ENCODE measurements around the gene ADTRP.
"Not testable (repeated sequence)": the region's sequence is repeated elsewhere in the genome, so short reads cannot be mapped to it uniquely, and the experiment has no call there.

The ADTRP gene

DNA sequence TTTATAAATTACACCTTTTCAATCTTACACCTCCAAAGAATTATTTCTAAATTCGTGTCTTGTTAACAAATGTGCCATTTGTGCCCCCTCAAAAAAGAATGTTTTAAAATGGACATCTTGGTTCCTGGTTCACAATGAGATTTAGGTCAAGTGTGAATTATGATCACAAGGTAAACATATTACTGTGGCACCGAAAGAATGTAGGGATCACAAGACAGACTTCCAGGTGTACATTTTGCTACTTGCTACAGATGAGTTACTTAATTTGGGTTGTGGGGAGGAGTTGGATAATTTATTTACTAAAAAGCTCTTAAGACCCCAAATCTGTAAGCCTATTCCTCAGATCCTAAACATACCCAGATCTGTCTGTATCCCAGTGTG is 25.0 kb upstream of the ADTRP start:
- DNase-seq (ENCODE audit: low spot score) = no peak

- DNase-seq (ENCODE audit: low spot score) = no peak
Measured at GRCh38 chr6:11802886-11803590, 24.4 kb upstream of the ADTRP start.

- not testable (repeated sequence) for DNase-seq (ENCODE audit: low spot score)
Measured at GRCh38 chr6:11800531-11800930, 21.9 kb upstream of the ADTRP start.

DNA sequence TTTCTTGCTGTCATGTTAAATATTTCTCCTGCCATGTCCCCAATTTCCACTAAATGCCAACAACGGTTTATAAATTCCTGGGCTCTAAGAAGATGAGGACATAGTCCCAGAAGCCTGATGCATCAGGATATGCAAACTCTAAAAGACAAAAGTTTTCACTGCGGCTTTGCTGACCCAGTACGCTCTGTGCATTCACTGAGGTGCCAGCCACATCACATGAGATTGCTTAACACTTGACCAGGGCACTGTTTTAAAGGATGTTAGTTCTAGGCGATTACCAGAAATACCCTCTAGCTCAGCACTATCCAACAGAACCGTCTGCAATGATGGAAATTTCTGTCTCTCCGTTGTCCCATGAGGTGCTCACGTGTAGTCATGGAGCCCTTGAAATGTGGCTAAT is 19.9 kb upstream of the ADTRP start:
- DNase-seq (ENCODE audit: low spot score) = no peak

DNA sequence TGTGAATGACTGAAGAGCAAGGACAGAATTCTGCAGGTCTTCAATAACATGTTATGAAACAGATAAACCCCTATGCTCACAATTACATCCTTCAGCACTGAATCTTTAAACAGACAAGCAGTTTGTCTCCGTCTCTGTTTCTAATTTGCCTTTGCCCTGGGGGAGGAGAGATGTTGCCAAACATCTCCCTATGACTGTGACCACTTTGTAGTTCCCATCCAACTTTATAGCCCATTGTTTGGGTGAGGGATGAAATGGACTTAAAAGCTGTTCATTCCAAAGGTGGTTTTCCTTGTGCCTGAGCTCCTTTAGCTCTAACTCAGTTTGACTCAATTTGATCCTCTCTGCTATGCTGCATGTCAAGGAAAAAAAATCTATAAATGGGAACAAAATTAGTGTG is 19.5 kb upstream of the ADTRP start:
- DNase-seq (ENCODE audit: low spot score) = no peak

DNA sequence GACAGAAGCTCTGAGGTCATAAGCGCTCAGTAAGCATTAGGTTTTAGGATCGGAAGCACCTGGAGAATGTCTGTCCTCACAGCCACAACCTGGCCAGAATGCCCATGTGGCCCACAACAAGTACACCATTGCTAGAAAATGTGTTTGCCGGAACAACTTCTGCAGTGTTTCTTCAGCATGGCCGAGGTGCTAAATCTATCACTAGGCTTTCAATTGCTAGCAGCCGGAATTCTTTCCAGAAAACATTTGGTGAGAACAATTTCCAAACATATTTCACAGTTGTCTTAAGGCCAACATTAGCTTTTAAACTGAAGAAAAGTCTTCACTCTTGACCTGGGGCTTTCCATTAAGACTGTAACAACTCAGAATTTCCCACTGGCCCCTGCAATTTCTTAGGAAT is 18.2 kb upstream of the ADTRP start:
- no peak for DNase-seq (ENCODE audit: low spot score)

DNA sequence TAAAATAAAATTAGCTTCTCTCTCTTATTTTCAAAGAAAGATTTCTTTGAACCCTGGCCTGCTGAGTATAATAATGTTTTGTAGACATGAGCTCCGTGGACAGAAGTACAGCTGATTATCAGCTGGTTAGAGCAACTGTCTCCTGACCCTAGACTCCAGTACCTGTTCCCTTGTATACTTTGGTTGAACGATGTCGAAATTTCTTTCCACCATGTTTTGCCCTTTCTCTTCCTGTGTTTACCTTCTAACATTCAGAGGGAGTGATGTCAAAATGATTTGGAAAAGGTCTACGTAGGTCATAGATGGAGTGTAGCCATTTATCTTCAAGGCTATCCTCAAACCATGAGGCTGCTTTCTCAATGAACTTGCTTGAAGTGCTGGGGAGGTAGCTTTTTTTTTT is 16.8 kb upstream of the ADTRP start:
- DNase-seq (ENCODE audit: low spot score) = no peak

DNA sequence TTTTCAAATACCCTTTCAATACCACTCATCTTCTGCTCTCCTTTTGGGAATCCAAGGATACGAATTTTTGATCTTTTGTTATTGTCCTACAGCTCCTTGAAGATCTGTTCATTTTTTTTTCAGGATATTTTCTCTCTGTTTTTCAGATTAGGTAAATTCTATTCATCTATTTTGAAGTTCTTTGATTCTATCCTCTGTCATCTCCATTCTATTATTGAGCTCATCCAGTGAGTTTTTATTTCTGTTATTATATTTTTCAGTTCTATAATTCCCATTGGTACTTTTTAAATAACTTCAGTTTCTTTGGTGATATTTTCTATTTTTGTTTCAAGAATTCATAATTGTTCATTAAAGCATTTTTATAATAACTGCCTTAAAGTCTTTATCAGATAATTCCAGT is 14.7 kb upstream of the ADTRP start:
- no peak for DNase-seq (ENCODE audit: low spot score)

- no peak for DNase-seq (ENCODE audit: low spot score)
Measured at GRCh38 chr6:11791354-11792107, 12.9 kb upstream of the ADTRP start.

DNA sequence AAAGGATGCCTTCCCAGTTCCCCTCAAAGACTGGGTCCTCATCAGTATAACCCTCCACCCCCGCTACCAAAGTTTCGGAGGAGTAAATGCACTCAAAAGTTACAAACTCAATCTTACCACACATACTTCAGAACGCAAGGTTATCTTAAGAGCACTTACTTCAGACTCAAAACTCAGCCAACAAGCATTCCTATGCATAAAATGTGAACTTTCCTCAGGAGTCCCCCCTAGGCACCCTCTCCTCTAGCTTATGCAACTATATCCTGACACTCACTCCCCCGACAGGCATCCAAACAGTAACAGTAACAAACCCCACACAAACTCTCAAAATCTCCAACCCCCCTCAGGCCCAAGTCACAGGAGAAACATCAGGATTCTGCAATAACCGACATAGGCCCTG is 11.1 kb upstream of the ADTRP start:
- no peak for DNase-seq (ENCODE audit: low spot score)

DNA sequence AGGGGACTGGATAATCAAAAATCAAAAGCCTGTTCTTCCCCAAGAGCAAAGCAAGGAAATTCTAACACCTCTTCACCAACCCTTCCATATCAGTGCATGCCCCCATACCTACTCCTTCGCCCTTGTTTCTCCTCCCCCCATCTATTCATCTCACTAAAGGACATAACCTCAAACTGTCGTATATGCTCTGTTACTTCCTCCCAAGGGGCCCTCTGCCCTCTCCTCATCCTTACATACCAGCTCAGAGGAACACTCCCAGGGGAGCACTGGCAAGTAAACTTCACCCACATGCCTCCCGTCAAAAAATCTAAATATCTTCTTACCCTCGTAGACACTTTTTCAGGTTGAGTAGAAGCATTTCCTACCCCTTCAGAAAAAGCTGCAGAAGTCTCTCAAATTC is 9.4 kb upstream of the ADTRP start:
- DNase-seq (ENCODE audit: low spot score) = no peak

DNA sequence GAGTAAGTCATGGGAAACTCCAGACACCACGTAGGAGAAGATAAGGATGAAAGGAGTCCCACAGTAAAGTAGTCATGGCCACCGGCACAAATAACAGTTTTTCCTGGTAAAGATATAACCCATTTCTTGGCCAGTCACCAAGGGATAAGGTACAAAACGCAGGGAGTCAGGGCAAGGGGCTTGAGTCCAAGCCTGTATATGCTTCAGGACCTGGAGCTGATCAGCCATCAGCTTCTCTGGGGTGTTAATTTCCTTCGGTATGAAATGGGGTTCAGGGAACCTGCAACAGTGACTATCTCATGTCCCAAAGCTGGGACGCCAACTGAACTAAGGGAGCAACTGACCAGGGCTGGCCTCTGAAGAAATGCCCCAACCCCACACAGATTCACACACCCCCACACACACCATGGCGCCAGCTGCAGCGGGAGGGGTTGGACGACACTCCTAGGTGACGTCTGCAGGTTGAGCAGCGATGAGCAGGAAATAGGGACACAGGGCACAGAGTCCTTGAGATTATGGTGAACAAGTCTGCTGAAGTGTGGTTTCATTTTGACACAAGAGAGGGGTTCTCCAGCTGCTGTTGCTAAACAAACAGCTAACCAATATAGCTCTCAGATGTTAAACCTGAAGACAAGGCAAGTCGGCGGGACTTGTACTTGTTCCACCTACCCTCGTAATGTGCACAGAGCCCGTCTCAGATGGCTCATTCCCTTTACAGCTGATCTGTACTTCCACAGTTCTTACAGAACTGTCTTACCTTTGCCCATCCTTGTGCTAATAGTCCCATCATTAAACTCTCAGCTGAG is 7.4 kb upstream of the ADTRP start:
- peak; percentile 32 for DNase-seq (ENCODE audit: low spot score)

DNA sequence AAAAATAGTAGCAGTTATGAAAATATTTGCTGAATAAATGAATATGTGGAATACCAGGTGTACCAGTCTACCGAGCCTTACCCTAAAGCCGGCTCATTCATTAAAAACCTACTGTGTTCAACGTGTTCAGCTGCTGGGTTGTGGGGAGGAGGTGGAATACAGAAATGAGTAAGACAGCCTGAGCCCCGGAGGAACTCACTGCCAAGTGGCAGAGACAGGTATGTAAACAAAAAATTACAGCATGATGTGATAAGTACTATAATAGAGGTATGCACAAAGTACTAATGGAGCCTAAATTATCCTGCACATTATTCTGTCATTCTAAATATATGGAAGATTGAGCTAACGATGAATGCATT is 6.8 kb upstream of the ADTRP start:
- DNase-seq (ENCODE audit: low spot score) = no peak

GRCh38 chr6:11784341-11784740 is 5.7 kb upstream of the ADTRP start:
- DNase-seq (ENCODE audit: low spot score) = no peak

DNA sequence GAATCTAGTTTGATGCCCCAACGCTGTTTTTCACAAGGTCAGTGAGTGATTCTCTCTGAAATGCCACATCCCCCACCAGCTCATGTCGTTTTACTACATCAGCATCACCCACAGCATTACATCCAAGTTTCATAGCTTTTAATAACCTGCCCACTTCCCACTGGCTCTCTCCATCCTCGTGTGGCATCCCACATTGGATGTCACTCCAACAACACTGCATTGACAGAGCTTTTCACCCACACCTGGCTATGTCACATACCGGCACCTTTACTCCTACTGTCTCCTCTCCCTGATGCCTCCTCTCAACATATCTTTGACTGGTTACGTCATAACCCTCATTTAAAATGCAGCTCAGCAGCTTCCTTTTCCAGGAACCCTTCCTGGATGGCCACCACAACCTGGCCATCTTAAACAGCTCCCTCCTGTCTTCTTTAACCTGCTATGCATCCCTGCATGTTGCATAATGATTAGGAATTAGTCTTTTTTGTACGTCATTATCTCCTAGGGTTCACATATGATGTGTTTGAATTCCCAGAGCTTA is 5.0 kb upstream of the ADTRP start:
- no peak for DNase-seq (ENCODE audit: low spot score)

GRCh38 chr6:11782524-11782923 is 3.9 kb upstream of the ADTRP start:
- DNase-seq (ENCODE audit: low spot score) = no peak

- DNase-seq (ENCODE audit: low spot score) = no peak
Measured at GRCh38 chr6:11780097-11780428, 1.5 kb upstream of the ADTRP start.

DNA sequence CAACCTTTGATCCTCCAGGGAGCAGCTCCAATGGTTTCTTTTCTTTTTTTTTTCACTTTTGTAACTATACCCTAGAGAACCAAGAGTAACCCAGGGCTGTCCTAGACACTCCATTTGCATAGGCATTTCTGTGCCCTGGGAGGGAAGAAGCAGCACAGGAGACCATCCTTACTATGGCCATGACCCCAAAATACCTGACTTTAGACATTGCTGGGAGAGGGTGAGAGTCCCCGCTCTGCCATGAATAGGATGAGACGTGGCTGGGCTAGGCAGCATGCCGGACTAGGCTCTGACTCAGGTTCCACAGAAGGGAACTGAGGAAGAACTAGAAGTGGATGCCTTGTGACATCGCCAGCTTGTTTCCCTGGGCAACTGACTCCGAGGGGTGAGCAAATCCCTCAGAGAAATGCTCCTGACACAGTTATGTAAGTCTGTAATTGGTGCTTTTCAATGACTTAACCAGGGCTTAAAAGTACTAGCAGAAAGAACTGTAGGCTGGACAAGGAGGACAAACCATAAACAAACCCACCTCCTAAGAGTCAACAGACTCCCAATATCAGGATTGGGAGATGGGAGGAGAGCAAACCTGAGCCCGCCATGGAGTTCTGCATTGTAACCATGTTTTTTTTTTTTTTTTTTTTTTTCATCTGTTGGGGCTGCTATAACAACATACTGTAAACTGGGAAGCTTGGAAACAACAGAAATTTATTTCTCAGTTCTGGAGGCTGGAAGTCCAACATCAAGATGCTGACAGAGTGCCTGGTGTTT is 910 bp upstream of the ADTRP start:
- no peak for DNase-seq (ENCODE audit: low spot score)

GRCh38 chr6:11778036-11778435 is 567 bp downstream of the ADTRP start:
- no peak for DNase-seq (ENCODE audit: low spot score)

DNA sequence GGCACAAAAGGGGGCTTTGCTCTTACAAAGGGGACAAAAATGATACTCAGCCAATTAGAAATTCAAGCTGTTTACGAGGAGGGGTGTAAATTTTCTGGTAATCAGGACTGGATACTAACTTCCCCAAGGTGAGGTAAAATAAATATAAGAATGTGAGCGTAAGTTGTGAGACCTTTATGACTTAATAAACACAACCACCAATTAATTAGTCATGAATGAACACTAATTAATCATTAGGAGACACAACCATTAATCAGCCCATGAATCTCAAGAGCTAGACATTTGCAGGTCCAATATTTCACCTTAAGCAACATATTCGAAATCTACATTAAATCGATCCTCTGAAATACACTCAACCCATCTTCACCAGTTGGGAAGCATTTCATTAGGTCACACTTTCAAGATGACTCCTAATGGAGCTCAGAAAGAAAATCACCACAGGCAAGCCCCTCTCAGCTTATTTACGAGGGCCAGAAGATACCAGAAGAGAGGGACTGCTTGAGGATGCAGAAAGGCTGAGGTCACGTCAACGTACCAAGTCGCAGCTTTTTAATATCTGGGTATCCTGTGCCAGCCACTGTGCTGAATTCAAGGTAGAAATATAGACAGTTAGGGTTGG is 2.7 kb downstream of the ADTRP start:
- DNase-seq (ENCODE audit: low spot score) = no peak

DNA sequence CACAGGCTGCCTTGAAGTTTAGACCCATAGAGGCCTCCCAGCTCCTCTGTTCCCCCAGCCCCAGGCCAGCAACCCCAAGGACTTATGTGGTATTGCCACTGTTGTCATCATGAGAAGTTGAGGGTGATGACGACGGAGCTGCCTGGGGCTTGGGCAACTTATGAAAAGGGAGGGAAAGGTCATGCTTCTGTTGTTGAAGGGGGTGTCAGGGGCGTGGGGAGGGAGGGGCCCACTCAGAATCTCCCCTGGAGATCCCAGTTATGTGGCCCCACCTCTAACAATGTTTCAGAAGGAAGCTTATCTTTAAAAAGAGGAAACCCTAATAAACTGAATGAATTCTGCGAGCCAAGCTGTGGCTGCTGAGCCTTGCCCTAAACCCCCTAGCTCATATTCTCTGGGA is 4.2 kb downstream of the ADTRP start:
- no peak for DNase-seq (ENCODE audit: low spot score)

GRCh38 chr6:11773581-11773980 is 5.0 kb downstream of the ADTRP start:
- no peak for DNase-seq (ENCODE audit: low spot score)
